OCI-LY1 (cell line): ENCODE results near the gene ADCY7.

Experiments
- H2AFZ ChIP-seq: fragments of 200-600 bp; sonication (generic), shearing (Covaris generic); 2 replicates; pipeline ENCODE4 v1.6.0; 2014; ENCODE audit warnings: antibody characterized with exemption, mild to moderate bottlenecking, low read length
- H3F3A ChIP-seq: fragments of 200-600 bp; sonication (generic), shearing (Covaris generic); 2 replicates; pipeline ENCODE4 v1.6.0; 2014; ENCODE audit warnings: mild to moderate bottlenecking, antibody characterized with exemption, low read length, moderate library complexity; ENCODE audit not compliant: insufficient read depth
- H3K27ac ChIP-seq: fragments of 200-600 bp; sonication (generic); 2 replicates; pipeline ENCODE4 v1.5.1; 2014; ENCODE audit warnings: low read length, mixed run types, mild to moderate bottlenecking, low read depth; ENCODE audit not compliant: poor library complexity, severe bottlenecking
- H3K27me3 ChIP-seq: fragments of 200-600 bp; sonication (generic); 2 replicates; pipeline ENCODE4 v1.6.0; 2014; ENCODE audit warnings: antibody characterized with exemption, mild to moderate bottlenecking, low read length, moderate library complexity; ENCODE audit not compliant: insufficient read depth
- H3K36me3 ChIP-seq: fragments of 200-600 bp; sonication (generic); 2 replicates; pipeline ENCODE4 v1.6.1; 2014; ENCODE audit warnings: mild to moderate bottlenecking, antibody characterized with exemption, low read length, moderate library complexity, mixed read lengths; ENCODE audit not compliant: insufficient read depth
- H3K4me1 ChIP-seq: fragments of 200-600 bp; sonication (generic); 2 replicates; pipeline ENCODE4 v1.5.1; 2014; ENCODE audit warnings: mild to moderate bottlenecking, low read length, moderate library complexity; ENCODE audit not compliant: insufficient read depth, severe bottlenecking
- H3K4me2 ChIP-seq: fragments of 200-600 bp; sonication (generic), shearing (Covaris generic); 2 replicates; pipeline ENCODE4 v1.6.1; 2014; ENCODE audit warnings: low read length
- H3K4me3 ChIP-seq: fragments of 200-600 bp; sonication (generic); 2 replicates; pipeline ENCODE4 v1.5.1; 2014; ENCODE audit warnings: low read length, low read depth, mild to moderate bottlenecking, mixed read lengths; ENCODE audit not compliant: poor library complexity, severe bottlenecking
- H3K79me2 ChIP-seq: fragments of 200-600 bp; shearing (Covaris generic); 2 replicates; pipeline ENCODE4 v1.6.1; 2016; ENCODE audit warnings: mixed run types, low read length, mixed read lengths; ENCODE audit not compliant: insufficient read depth
- H3K9ac ChIP-seq: fragments of 200-600 bp; sonication (generic), shearing (Covaris generic); 2 replicates; pipeline ENCODE4 v1.6.1; 2014; ENCODE audit warnings: mild to moderate bottlenecking, low read length, mixed read lengths
- H3K9me2 ChIP-seq: fragments of 200-600 bp; sonication (generic), shearing (Covaris generic); 2 replicates; pipeline ENCODE4 v1.6.1; 2014; ENCODE audit warnings: low read depth, mild to moderate bottlenecking, low read length, mixed read lengths
- H3K9me3 ChIP-seq: fragments of 200-600 bp; shearing (Covaris generic); 2 replicates; pipeline ENCODE4 v1.6.1; 2014; ENCODE audit warnings: low read length, mixed read lengths
- H4K20me1 ChIP-seq: fragments of 200-600 bp; sonication (generic), shearing (Covaris generic); 2 replicates; pipeline ENCODE4 v1.6.0; 2016; ENCODE audit warnings: mild to moderate bottlenecking, low read length; ENCODE audit not compliant: insufficient read depth
- CTCF ChIP-seq: fragments of 200-600 bp; sonication (generic), shearing (Covaris generic); IDR thresholded peaks from 2 replicates; pipeline ENCODE4 v1.5.1; 2017; ENCODE audit warnings: mild to moderate bottlenecking, antibody characterized with exemption, low read length, moderate library complexity, mixed read lengths
- EZH2 ChIP-seq: fragments of 200-600 bp; sonication (generic), shearing (Covaris generic); IDR thresholded peaks from 2 replicates; pipeline ENCODE4 v1.8.0; 2017; ENCODE audit warnings: borderline replicate concordance, mixed run types, mild to moderate bottlenecking, antibody characterized with exemption, low read length, moderate library complexity, mixed read lengths

The ADCY7 gene

GRCh38 chr16:50288920-50289319 lies 22.6 kb downstream of the ADCY7 start:
- Histone ChIP-seq H3K36me3 (peaks cover 46% of the 10 kb centered on the region), H2AFZ (no peak overlapping the region), H3K79me2 (peaks cover 9% of the 10 kb centered on the region), H3K27me3 (no peaks in the 10 kb centered on the region), H3K4me3 (no peak overlapping the region), H4K20me1 (no peaks in the 10 kb centered on the region), H3K27ac (no peak overlapping the region), H3K4me1 (peaks cover 14% of the 10 kb centered on the region), H3K9me3 (no peaks in the 10 kb centered on the region), H3K9me2 (no peaks in the 10 kb centered on the region), H3K4me2 (no peak overlapping the region), H3F3A (no peaks in the 10 kb centered on the region), H3K9ac (no peak overlapping the region)
- no peak for TF ChIP-seq EZH2
- no peak for TF ChIP-seq CTCF

- H3K4me3 ChIP-seq: no peak overlapping the region
- H3K9ac ChIP-seq: no peak overlapping the region
- H3K27ac ChIP-seq: no peak overlapping the region
- peaks cover 5% of the 10 kb centered on the region for H3K79me2 ChIP-seq
- H3F3A ChIP-seq: no peaks in the 10 kb centered on the region
- no peak for TF ChIP-seq EZH2
- TF ChIP-seq CTCF: no peak
- peaks cover 1% of the 10 kb centered on the region for H3K4me1 ChIP-seq
- H3K36me3 ChIP-seq: peaks cover 57% of the 10 kb centered on the region
- no peaks in the 10 kb centered on the region for H3K9me2 ChIP-seq
- H2AFZ ChIP-seq: no peak overlapping the region
- no peaks in the 10 kb centered on the region for H3K27me3 ChIP-seq
- no peak overlapping the region for H3K4me2 ChIP-seq
- H4K20me1 ChIP-seq: no peaks in the 10 kb centered on the region
- H3K9me3 ChIP-seq: no peaks in the 10 kb centered on the region
These were observed 23.8 kb downstream of the ADCY7 start for GRCh38 chr16:50289950-50290764.

DNA sequence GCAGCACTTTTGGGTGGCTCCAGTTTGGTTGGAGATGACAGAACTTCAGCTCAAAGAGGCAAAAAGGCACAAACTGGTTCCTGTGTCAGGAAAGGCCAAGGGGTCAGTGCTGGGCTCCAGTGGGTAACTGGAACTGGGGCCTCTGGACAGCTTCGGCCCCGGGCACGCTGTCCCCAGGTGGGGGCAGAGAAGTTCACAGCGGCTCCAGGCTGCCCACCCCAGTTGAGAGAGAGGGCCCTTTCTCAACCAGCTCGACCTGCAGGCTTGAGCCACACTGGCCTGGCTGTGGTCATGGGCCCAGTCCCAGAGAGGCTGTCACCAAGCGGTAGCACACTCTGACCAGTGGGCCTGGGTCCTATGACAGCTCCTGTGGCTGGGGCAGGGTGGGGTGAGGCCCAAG lies 24.5 kb downstream of the ADCY7 start:
- Histone ChIP-seq H3K4me1 (no peaks in the 10 kb centered on the region), H4K20me1 (no peaks in the 10 kb centered on the region), H3F3A (no peaks in the 10 kb centered on the region), H3K4me3 (no peak overlapping the region), H3K36me3 (peaks cover 64% of the 10 kb centered on the region), H3K79me2 (no peaks in the 10 kb centered on the region), H3K27ac (no peak overlapping the region), H3K9me2 (no peaks in the 10 kb centered on the region), H3K9ac (no peak overlapping the region), H2AFZ (no peak overlapping the region), H3K27me3 (no peaks in the 10 kb centered on the region), H3K4me2 (no peak overlapping the region), H3K9me3 (no peaks in the 10 kb centered on the region)
- TF ChIP-seq EZH2 (no peak), CTCF (no peak)
